ENCODE results near the gene PRRG2. TPM values are rescaled to one million over a fixed set of nuclear protein-coding genes. Genes with fewer than 3 reads are reported as not detected.
A peak's percentile ranks its signal among the peaks of the same experiment; 100 is the strongest.

Gene PRRG2
- total and polyA plus RNA-seq, 12 donors: 0.28 to 1.2 (median 0.85) TPM; not detected in 2

- no peak overlapping the region for H3K27ac ChIP-seq
- H3K9me3 ChIP-seq (replicated peaks in 1 of 3): no peaks in the 10 kb centered on the region
- H3K4me1 ChIP-seq (replicated peaks in 1 of 2): peaks cover 0 to 3% of the 10 kb centered on the region in 2 donors
- TF ChIP-seq POLR2A (IDR thresholded peaks at IDR 0.05): no peak
- TF ChIP-seq CTCF (IDR thresholded peaks at IDR 0.05): no peak
- H3K36me3 ChIP-seq (replicated peaks in 1 of 2): no peaks in the 10 kb centered on the region
- no peaks in the 10 kb centered on the region for H3K27me3 ChIP-seq
- DNase-seq: no peak
- WGBS, 4 donors: 62 to 74% (median 64%) methylated on average over 13 of the region's 13 CpGs
- H3K4me3 ChIP-seq: no peak overlapping the region
- intact Hi-C loops (cut with DNase I): no loop called here
Measured at GRCh38 chr19:49549045-49549444, 32.1 kb upstream of the PRRG2 start.

- 69 to 84% (median 78%) methylated on average over 7 of the region's 7 CpGs for WGBS, 4 donors
- Histone ChIP-seq H3K27ac (peak overlapping the region in 1 of 5 donors; percentile 21), H3K36me3 (replicated peaks in 1 of 2) (peaks cover 0 to 6% of the 10 kb centered on the region in 2 donors), H3K9me3 (replicated peaks in 1 of 3) (no peaks in the 10 kb centered on the region), H3K4me3 (no peak overlapping the region), H3K4me1 (replicated peaks in 1 of 2) (peaks cover 4 to 10% of the 10 kb centered on the region in 2 donors), H3K27me3 (no peaks in the 10 kb centered on the region)
- intact Hi-C loops (cut with DNase I): loop anchor here in 1 of 2 donors (2.0 kb wide), 1 partner anchor 45 kb away; no protein-coding TSS in a partner anchor
- TF ChIP-seq CTCF (IDR thresholded peaks at IDR 0.05): no peak
- TF ChIP-seq POLR2A (IDR thresholded peaks at IDR 0.05): no peak
- DNase-seq: no peak
Measured at GRCh38 chr19:49551531-49551930, 29.6 kb upstream of the PRRG2 start.

- H3K4me1 ChIP-seq (replicated peaks in 1 of 2): peaks cover 11 to 14% of the 10 kb centered on the region in 2 donors
- intact Hi-C loops (cut with DNase I): no loop called here
- no peak overlapping the region for H3K4me3 ChIP-seq
- 76 to 90% (median 84%) methylated on average over 7 to 11 of the region's 11 CpGs for WGBS, 4 donors
- DNase-seq: no peak
- no peaks in the 10 kb centered on the region for H3K9me3 ChIP-seq (replicated peaks in 1 of 3)
- no peak for TF ChIP-seq CTCF (IDR thresholded peaks at IDR 0.05)
- no peak for TF ChIP-seq POLR2A (IDR thresholded peaks at IDR 0.05)
- no peaks in the 10 kb centered on the region for H3K27me3 ChIP-seq
- H3K36me3 ChIP-seq (replicated peaks in 1 of 2): peaks cover 0 to 18% of the 10 kb centered on the region in 2 donors
- peak overlapping the region in 1 of 5 donors; percentile 50 for H3K27ac ChIP-seq
Measured at GRCh38 chr19:49552749-49553148, 28.4 kb upstream of the PRRG2 start.

GRCh38 chr19:49553451-49554271, 27.5 kb upstream of the PRRG2 start:
- no peaks in the 10 kb centered on the region for H3K27me3 ChIP-seq
- 53 to 79% (median 75%) methylated on average over 10 of the region's 10 CpGs for WGBS, 4 donors
- H3K9me3 ChIP-seq (replicated peaks in 1 of 3): no peaks in the 10 kb centered on the region
- intact Hi-C loops (cut with DNase I): no loop called here
- H3K4me3 ChIP-seq: no peak overlapping the region
- peak overlapping the region in 2 of 5 donors; percentile 63 to 69 for H3K27ac ChIP-seq
- peak in 2 of 7 donors; percentile 39 for DNase-seq
- H3K36me3 ChIP-seq (replicated peaks in 1 of 2): peaks cover 0 to 28% of the 10 kb centered on the region in 2 donors
- no peak for TF ChIP-seq POLR2A (IDR thresholded peaks at IDR 0.05)
- TF ChIP-seq CTCF (IDR thresholded peaks at IDR 0.05): no peak
- peaks cover 11 to 14% of the 10 kb centered on the region in 2 donors for H3K4me1 ChIP-seq (replicated peaks in 1 of 2)
